Right cardiac atrium (tissue), 5 donors: ENCODE data around the gene ROPN1L. TPM values are rescaled to one million over a fixed set of nuclear protein-coding genes. Genes with fewer than 3 reads are reported as not detected.
"Not testable (repeated sequence)": the region's sequence is repeated elsewhere in the genome, so short reads cannot be mapped to it uniquely, and the experiment has no call there.

Source experiments
- ATAC-seq, 2 donors: fragments of 200-7000 bp; cut with Tn5 transposase; one replicate each; pipeline versions ENCODE4 v1.8.0 to v1.9.1; 2020; ENCODE audit warnings: moderate library complexity in 2 of 2, mild to moderate bottlenecking in 1 of 2
- DNase-seq, 3 donors: peaks; one replicate each; pipeline ENCODE4 v3.0.0-alpha.2; 2020
- H3K27ac ChIP-seq: one replicate; pipeline ENCODE4 v1.5.1; 2013; ENCODE audit warnings: mild to moderate bottlenecking, low read length, control low read depth, moderate library complexity
- H3K27me3 ChIP-seq: one replicate; pipeline ENCODE4 v1.6.1; 2013; ENCODE audit not compliant: control insufficient read depth, insufficient read depth
- H3K4me1 ChIP-seq: one replicate; pipeline ENCODE4 v1.6.1; 2013; ENCODE audit warnings: low read length; ENCODE audit not compliant: control insufficient read depth, insufficient read depth
- H3K4me3 ChIP-seq: one replicate; pipeline ENCODE4 v1.5.1; 2013; ENCODE audit warnings: low read length, control low read depth
- H3K9me3 ChIP-seq: one replicate; pipeline ENCODE4 v1.6.1; 2013; ENCODE audit warnings: low read length; ENCODE audit not compliant: control insufficient read depth
- WGBS: extraction: QIAGEN DNeasy Blood & Tissue Kit; methylation state at CpG from one replicate; pipeline ENCODE4 v1.1.7; 2013; 5-methylcytosine and 5-hydroxymethylcytosine counted together
- intact Hi-C, 4 donors: fragments of 100-400 bp; cut with DNase I; formaldehyde crosslinking; loops; one replicate each; pipeline versions ENCODE4 v1.11.0 to v1.14.0; 2022 to 2023
- polyA plus RNA-seq: library from polyadenylated mRNA; stranded (reverse); fragments of 200-250 nt; gene quantifications from one replicate; pipeline ENCODE4 v1.2.3, GENCODE V29; 2013
- total RNA-seq, 4 donors: library from RNA; stranded (reverse); fragmentation: NEBNext Ultra II Directional; extraction: Animal tissue kit (Norgen Biotek cat#: 25700); gene quantifications; one replicate each; pipeline ENCODE4 v1.2.1, GENCODE V29; 2021
- donor health status: healthy with polysubstance abuse.
- donor health status: DM: no; HTN: yes; CAD: no.
- donor health status: DM: no; HTN: no; CAD: no.
- donor health status: DM: no; HTN: yes; CAD: no; lungs with severe emphysema.
- donor health status: DM: yes; HTN: yes; CAD: no.

The ROPN1L gene
- total and polyA plus RNA-seq, 5 donors: 0.78 to 1.5 (median 0.93) TPM

- no peak overlapping the region for H3K27ac ChIP-seq
- peaks cover 4% of the 10 kb centered on the region for H3K4me1 ChIP-seq
- no peaks in the 10 kb centered on the region for H3K27me3 ChIP-seq
- intact Hi-C loops: no loop called here
- H3K4me3 ChIP-seq: no peak overlapping the region
- 46% methylated on average over 8 of the region's 8 CpGs for WGBS
- peaks cover 3% of the 10 kb centered on the region for H3K9me3 ChIP-seq
- DNase-seq (no peak), ATAC-seq (peak in 1 of 2 donors; percentile 24)
These were observed 48.2 kb downstream of the ROPN1L start for GRCh38 chr5:10489810-10490426.

DNA sequence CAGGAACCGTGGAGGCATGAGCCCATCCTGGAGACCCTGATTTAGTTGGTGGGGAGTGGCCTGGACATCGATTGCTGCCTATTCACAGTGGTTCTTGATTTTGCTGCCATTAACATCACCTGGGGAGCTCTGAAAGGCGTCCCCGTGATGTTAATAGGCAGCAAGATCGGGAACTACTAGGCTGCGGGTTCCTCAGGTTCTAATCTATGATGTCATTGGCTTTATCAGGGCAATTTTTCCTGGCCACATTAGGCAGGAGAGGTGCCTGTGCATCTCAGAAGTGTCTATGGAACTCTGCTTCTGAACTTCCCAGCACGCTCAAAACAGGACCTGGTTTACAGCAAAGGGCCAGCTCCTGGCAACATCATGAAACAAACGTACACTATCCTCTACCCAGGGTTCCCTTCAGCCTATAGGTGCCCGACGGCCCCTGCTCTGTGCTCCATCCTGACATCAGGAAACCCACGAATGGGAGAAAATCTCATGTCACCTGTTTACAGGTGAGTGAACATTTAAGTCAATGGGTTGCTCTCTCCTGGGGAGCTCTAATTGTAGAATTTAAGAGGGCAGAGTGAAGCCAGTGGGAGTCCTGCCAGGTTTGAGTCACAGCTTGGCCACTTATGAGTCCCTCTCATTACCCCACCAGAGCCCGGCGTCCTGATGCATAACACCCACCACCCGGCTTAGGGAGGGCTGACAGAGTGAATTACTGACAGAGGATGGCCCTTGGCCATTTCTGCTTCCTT, 49.4 kb downstream of the ROPN1L start:
- no peak overlapping the region for H3K4me3 ChIP-seq
- 79% methylated on average over 14 of the region's 14 CpGs for WGBS
- H3K4me1 ChIP-seq: no peaks in the 10 kb centered on the region
- ATAC-seq: no peak
- H3K27ac ChIP-seq: no peak overlapping the region
- H3K9me3 ChIP-seq: peaks cover 3% of the 10 kb centered on the region
- no peak for DNase-seq
- no peaks in the 10 kb centered on the region for H3K27me3 ChIP-seq
- intact Hi-C loops: no loop called here

DNA sequence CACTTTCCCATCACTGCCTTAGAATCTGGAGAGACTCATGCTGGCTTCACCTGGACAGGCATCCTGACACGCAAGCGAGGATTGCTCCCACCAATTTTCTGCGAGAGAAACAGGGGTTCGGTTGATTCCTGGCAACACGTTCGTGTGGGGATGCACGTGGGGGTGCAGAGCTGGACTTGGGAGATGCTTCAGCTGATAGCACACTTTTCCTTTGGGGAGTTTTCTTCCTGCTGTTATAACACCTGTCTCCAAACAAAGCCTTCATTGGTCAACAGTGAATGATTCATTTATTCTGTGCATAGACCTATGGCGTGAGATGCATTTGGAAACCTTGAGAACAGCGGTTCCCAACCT, 50.0 kb downstream of the ROPN1L start:
- 94% methylated on average over 9 of the region's 9 CpGs for WGBS
- Histone ChIP-seq H3K4me1 (no peaks in the 10 kb centered on the region), H3K4me3 (no peak overlapping the region), H3K27ac (no peak overlapping the region), H3K9me3 (peaks cover 3% of the 10 kb centered on the region), H3K27me3 (no peaks in the 10 kb centered on the region)
- no peak for ATAC-seq
- DNase-seq: no peak
- intact Hi-C loops: no loop called here

- 85% methylated on average over 4 of the region's 4 CpGs for WGBS
- no peaks in the 10 kb centered on the region for H3K27me3 ChIP-seq
- ATAC-seq (no peak), DNase-seq (no peak)
- H3K4me1 ChIP-seq: no peaks in the 10 kb centered on the region
- intact Hi-C loops: no loop called here
- H3K27ac ChIP-seq: no peak overlapping the region
- peaks cover 3% of the 10 kb centered on the region for H3K9me3 ChIP-seq
- H3K4me3 ChIP-seq: no peak overlapping the region
These were observed 52.2 kb downstream of the ROPN1L start for GRCh38 chr5:10493884-10494283.

DNA sequence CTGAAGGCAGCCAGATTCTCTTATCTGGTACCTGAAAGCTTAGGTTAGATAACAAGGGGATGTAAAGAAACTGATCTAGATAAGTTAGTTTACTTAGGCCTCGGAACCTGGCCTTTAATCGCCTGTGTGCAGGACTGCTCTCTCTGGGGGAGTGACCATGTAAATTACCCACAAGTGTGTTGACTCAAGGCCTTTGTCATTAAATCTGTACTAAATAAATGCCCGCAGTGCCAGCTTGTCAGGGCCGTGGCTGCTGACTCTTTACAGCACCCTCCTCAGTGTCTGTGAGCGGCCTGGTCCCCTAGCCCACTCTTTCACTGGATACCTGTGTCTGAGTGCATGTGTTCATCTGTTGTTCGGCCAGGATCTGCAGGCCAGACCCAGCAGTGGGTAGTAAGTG, 52.8 kb downstream of the ROPN1L start:
- H3K9me3 ChIP-seq, H3K4me1 ChIP-seq, H3K27me3 ChIP-seq, ATAC-seq, H3K27ac ChIP-seq, intact Hi-C loops, DNase-seq, H3K4me3 ChIP-seq: not testable (repeated sequence)
- WGBS: 88% methylated on average over 6 of the region's 6 CpGs

DNA sequence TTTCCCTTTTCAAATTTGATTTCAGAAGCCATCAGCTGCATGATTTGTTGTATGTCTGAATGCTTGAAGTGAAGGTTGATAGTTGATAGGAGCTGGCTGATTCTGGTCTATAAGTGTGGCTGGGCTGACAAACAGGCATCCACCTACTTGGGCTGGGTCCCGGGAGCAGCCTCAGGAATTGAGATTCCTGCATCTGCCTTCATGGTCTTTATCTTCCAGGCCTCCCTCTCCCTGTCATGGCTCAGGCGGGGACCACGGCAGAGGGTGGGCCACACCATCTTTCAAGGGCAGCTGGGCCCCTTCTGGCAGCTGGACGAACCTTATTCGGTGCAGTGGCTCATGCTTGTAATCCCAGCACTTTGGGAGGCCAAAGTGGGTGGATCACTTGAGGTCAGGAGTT, 55.9 kb downstream of the ROPN1L start:
- no peak overlapping the region for H3K4me3 ChIP-seq
- H3K27ac ChIP-seq: no peak overlapping the region
- H3K27me3 ChIP-seq: no peaks in the 10 kb centered on the region
- peaks cover 3% of the 10 kb centered on the region for H3K9me3 ChIP-seq
- ATAC-seq (no peak), DNase-seq (no peak)
- intact Hi-C loops: no loop called here
- H3K4me1 ChIP-seq: no peaks in the 10 kb centered on the region
- 78% methylated on average over 5 of the region's 5 CpGs for WGBS

GRCh38 chr5:10498350-10498749, 56.7 kb downstream of the ROPN1L start:
- 63% methylated on average over 6 of the region's 6 CpGs for WGBS
- DNase-seq: no peak
- no peaks in the 10 kb centered on the region for H3K4me1 ChIP-seq
- H3K27me3 ChIP-seq: no peaks in the 10 kb centered on the region
- H3K9me3 ChIP-seq: peaks cover 3% of the 10 kb centered on the region
- no peak overlapping the region for H3K4me3 ChIP-seq
- intact Hi-C loops: no loop called here
- no peak overlapping the region for H3K27ac ChIP-seq
- ATAC-seq: no peak

DNA sequence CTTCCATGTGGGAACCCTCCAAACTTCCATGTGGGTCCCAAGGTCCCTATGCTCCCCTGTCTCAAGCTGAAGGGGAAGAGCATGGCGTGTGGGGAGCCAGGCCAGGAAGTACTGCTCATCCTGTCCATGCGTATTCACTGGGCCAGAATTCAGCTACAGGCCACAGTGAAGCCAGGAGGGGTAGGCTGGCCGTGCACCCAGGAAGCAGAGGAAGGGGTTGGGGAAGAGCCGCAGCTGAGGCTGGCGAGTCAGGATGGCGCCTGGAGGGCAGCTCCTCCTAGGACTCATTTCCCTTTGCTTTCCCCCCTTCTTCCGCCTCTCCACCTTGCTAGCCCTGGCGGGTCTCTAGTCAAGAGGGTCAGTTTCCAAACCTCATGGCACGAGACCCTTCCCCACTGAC, 57.4 kb downstream of the ROPN1L start:
- Histone ChIP-seq H3K27ac (no peak overlapping the region), H3K27me3 (no peaks in the 10 kb centered on the region), H3K4me3 (no peak overlapping the region), H3K4me1 (peaks cover under 1% of the 10 kb centered on the region), H3K9me3 (peaks cover 3% of the 10 kb centered on the region)
- intact Hi-C loops: no loop called here
- DNase-seq (peak in 1 of 3 donors; percentile 21), ATAC-seq (no peak)
- 86% methylated on average over 9 of the region's 9 CpGs for WGBS

- intact Hi-C loops: no loop called here
- ATAC-seq: no peak
These were observed 58.1 kb downstream of the ROPN1L start for GRCh38 chr5:10499776-10500175.

DNA sequence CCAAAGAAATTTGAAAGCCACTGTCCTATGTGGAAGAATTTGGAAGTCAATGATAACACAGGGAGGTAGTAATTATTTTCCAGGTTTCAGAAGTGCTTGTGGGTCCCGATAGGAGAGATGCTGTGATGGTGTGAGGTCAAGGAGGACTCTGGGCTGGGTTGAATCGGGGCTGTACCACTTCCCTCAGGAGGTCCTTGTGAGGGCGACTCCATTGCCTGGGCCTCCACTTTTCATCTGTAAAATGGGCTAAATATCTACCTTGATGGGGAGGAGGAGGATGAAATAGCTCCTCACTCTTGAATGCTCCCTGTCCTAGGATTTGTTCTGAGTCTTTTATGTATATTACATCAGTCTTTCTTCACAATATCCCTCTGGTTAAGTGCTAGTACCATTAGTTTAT, 59.0 kb downstream of the ROPN1L start:
- intact Hi-C loops: no loop called here
- Histone ChIP-seq H3K27me3 (no peaks in the 10 kb centered on the region), H3K4me3 (no peak overlapping the region), H3K4me1 (peaks cover 2% of the 10 kb centered on the region), H3K9me3 (no peaks in the 10 kb centered on the region), H3K27ac (no peak overlapping the region)
- 96% methylated on average over 3 of the region's 3 CpGs for WGBS
- DNase-seq: no peak
- ATAC-seq: no peak

More at GRCh38 chr5:10499776-10500175, 58.1 kb downstream of the ROPN1L start:
- Histone ChIP-seq H3K4me1 (peaks cover 2% of the 10 kb centered on the region), H3K4me3 (no peak overlapping the region), H3K27ac (no peak overlapping the region), H3K9me3 (peaks cover under 1% of the 10 kb centered on the region), H3K27me3 (no peaks in the 10 kb centered on the region)
- DNase-seq: peak in 1 of 3 donors; percentile 5
- 99% methylated on average over 2 of the region's 2 CpGs for WGBS

- Histone ChIP-seq H3K27ac (no peak overlapping the region), H3K4me3 (no peak overlapping the region), H3K4me1 (peaks cover 2% of the 10 kb centered on the region), H3K9me3 (no peaks in the 10 kb centered on the region), H3K27me3 (no peaks in the 10 kb centered on the region)
- ATAC-seq: peak in 1 of 2 donors; percentile 36
- peak in 2 of 3 donors; percentile 26 to 58 for DNase-seq
- intact Hi-C loops: no loop called here
- WGBS: 63% methylated on average over 9 of the region's 9 CpGs
These were observed 59.9 kb downstream of the ROPN1L start for GRCh38 chr5:10501554-10502075.
